ENCODE measurements around the gene ZNF667. TPM values are rescaled to one million over a fixed set of nuclear protein-coding genes. Genes with fewer than 3 reads are reported as not detected.

The ZNF667 gene
- total RNA-seq, 1 donor from 2014 or later: 2.0 TPM

GRCh38 chr19:56403764-56404704 is 73.1 kb downstream of the ZNF667 start, which contains the start of gene ZNF583:
Gene ZNF583, plus strand, starts transcription at chr19:56404332. Its CDS starts 2,783 bp downstream, at chr19:56407115.
- CTCF ChIA-PET: interaction anchor here (0.6 kb wide), 2 partner anchors 11 to 1589 kb away, joined by 3 to 4 read pairs; partner anchors contain the start of gene ZNF582
- no peak for TF ChIP-seq CTCF (IDR thresholded peaks at IDR 0.05)
- Mint-ChIP-seq H3K27me3 (no peaks in the 10 kb centered on the region), H3K4me3 (peak within 1 kb of the TSS; percentile 95), H3K4me1 (peaks cover 29% of the 10 kb centered on the region), H3K27ac (peak within 1 kb of the TSS; percentile 96), H3K9me3 (peaks cover 45% of the 10 kb centered on the region), H3K36me3 (ENCODE audit: low read depth) (peaks cover 67% of the 10 kb centered on the region)
- intact Hi-C loops (cut with micrococcal nuclease): loop anchor here (1.0 to 10.0 kb wide), 5 partner anchors 11 to 267 kb away; partner anchors contain the start of genes ZFP28, ZNF470, ZNF582 and ZNF71
- peak; percentile 93 for DNase-seq
- peak; percentile 87 for ATAC-seq (ENCODE audit: low read depth)
- POLR2A ChIA-PET: interaction anchor here (0.6 to 2.0 kb wide), 8 partner anchors 10 to 1365 kb away, joined by 3 to 24 read pairs (median 6); partner anchors contain the start of genes U2AF2, ZNF582, ZNF71 and ZNF787

DNA sequence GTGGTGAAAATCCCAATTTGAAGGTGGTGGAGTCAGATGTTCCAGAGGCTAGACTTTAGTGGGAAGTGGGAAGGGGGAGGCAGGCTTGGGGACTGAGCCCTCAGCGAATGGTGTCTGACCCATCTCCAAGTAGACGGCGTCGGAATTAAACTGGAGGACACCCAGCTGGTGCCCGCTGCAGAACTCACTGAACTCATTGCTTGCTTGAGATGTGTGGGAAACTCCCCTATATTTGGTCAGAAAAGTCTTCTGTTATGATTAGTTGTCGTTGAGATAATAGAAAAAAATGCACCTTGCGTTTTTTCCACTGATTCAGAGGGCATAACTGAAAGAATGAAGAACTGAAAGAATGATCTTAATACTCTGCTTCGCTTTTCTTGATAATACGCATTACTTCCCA is 73.9 kb downstream of the ZNF667 start:
- Mint-ChIP-seq H3K9me3 (peaks cover 41% of the 10 kb centered on the region), H3K27ac (peak overlapping the region; percentile 96), H3K4me1 (peaks cover 29% of the 10 kb centered on the region), H3K4me3 (peak overlapping the region; percentile 95), H3K27me3 (no peaks in the 10 kb centered on the region), H3K36me3 (ENCODE audit: low read depth) (peaks cover 67% of the 10 kb centered on the region)
- ATAC-seq (ENCODE audit: low read depth) (peak; percentile 15), DNase-seq (no peak)
- TF ChIP-seq CTCF (IDR thresholded peaks at IDR 0.05): no peak
- POLR2A ChIA-PET: interaction anchor here (1.0 to 2.0 kb wide), 6 partner anchors 9 to 1366 kb away, joined by 4 to 24 read pairs (median 8); partner anchors contain the start of genes U2AF2, ZNF582, ZNF71 and ZSCAN5A
- intact Hi-C loops (cut with micrococcal nuclease): loop anchor here (2.0 to 10.0 kb wide), 2 partner anchors 162 to 192 kb away; partner anchors contain the start of genes ZNF470 and ZNF71
- CTCF ChIA-PET: interaction anchor here (0.6 kb wide), 1 partner anchor 1590 kb away, joined by 4 read pairs; no protein-coding TSS in a partner anchor

GRCh38 chr19:56400485-56400884 is 76.7 kb downstream of the ZNF667 start:
- DNase-seq: no peak
- ChIA-PET CTCF (no interaction called here), POLR2A (interaction anchor here (2.0 kb wide), 1 partner anchor 7 kb away, joined by 8 read pairs; the partner anchor contains the start of gene ZNF582)
- intact Hi-C loops (cut with micrococcal nuclease): loop anchor here (10.0 kb wide), 1 partner anchor 164 kb away; the partner anchor contains the start of gene ZNF470
- H3K27ac Mint-ChIP-seq: no peak overlapping the region
- H3K36me3 Mint-ChIP-seq (ENCODE audit: low read depth): peaks cover 66% of the 10 kb centered on the region
- peaks cover 29% of the 10 kb centered on the region for H3K4me1 Mint-ChIP-seq
- no peak for ATAC-seq (ENCODE audit: low read depth)
- TF ChIP-seq CTCF (IDR thresholded peaks at IDR 0.05): no peak
- H3K27me3 Mint-ChIP-seq: no peaks in the 10 kb centered on the region
- H3K4me3 Mint-ChIP-seq: no peak overlapping the region
- peaks cover 30% of the 10 kb centered on the region for H3K9me3 Mint-ChIP-seq

DNA sequence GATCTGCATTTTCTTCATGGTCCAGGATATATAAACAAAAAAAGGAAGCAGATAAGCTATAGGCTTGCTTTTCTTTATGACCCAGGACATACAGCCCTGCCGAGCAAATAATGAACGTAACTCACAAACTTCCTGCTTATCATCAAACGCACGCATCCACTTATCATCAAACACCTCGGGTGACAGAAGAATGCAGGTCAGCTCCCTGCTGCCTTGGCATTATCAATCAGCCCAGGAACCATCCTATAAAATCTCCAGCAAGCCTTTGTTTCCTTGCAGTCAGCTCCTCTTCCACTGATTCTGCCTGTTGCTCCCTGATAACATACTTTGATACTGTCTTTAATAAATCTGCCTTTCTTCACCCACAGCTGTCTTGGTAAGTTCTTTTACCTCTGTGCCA is 78.3 kb downstream of the ZNF667 start:
- H3K4me3 Mint-ChIP-seq: no peak overlapping the region
- H3K9me3 Mint-ChIP-seq: peaks cover 35% of the 10 kb centered on the region

More for the DNA sequence above, 78.3 kb downstream of the ZNF667 start:
- DNase-seq (no peak), ATAC-seq (ENCODE audit: low read depth) (no peak)
- intact Hi-C loops (cut with micrococcal nuclease): no loop called here
- Mint-ChIP-seq H3K27me3 (no peaks in the 10 kb centered on the region), H3K4me1 (peaks cover 19% of the 10 kb centered on the region), H3K36me3 (ENCODE audit: low read depth) (peaks cover 63% of the 10 kb centered on the region), H3K27ac (no peak overlapping the region)
- TF ChIP-seq CTCF (IDR thresholded peaks at IDR 0.05): no peak
- CTCF ChIA-PET: no interaction called here
- POLR2A ChIA-PET: no interaction called here

Measured in activated B cell treated with CpG ODN at 0.5 μM for 24 hours (primary cell).